B cell (primary cell): ENCODE data around the gene MYRFL.

Experiments used
- CTCF ChIP-seq: fragments of 200-600 bp; IDR thresholded peaks from one replicate; pipeline ENCODE4 v1.8.0; 2022; ENCODE audit warnings: antibody characterized with exemption, mild to moderate bottlenecking
- EZH2 ChIP-seq: IDR thresholded peaks from 2 replicates; pipeline ENCODE4 v1.6.1; 2012; ENCODE audit warnings: borderline replicate concordance, low read depth, mild to moderate bottlenecking, moderate library complexity, low read length; ENCODE audit not compliant: insufficient read depth, poor library complexity, severe bottlenecking

- TF ChIP-seq CTCF (no peak), EZH2 (no peak)
Observed at GRCh38 chr12:69984241-69984640, 159.2 kb downstream of the MYRFL start.
